ENCODE measurements around the gene CTDSPL. TPM values are rescaled to one million over a fixed set of nuclear protein-coding genes. Genes with fewer than 3 reads are reported as not detected.

CTDSPL gene
- total RNA-seq, 3 donors from 2014 or later (not counting 1 experiment from before 2014, with no cell fraction given) = 0.50 to 3.4 (median 1.8) TPM

DNA sequence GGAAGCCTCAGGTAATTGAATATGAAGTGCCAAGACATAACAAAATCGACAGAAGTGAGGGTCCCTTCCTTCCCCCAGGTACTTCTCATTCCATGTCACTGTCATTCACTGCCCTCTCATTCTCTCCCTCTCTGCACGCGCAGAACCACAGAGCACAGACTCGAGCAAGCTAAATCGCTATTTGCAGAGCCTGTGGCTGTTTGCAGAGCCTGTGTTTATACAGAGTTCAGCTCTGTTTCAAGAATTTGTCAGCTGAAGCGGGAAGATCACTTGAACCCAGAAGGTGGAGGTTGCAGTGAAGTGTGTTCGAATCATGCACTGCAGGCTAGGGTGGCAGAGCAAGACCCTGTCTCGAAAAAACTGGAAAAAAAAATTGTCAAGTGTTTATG lies 131.4 kb downstream of the CTDSPL start:
- Histone ChIP-seq H3K4me3 (ENCODE audit: low read length) (no peak overlapping the region), H3K9me3 (ENCODE audit: control insufficient read depth, insufficient read depth, low read length) (no peaks in the 10 kb centered on the region), H3K4me1 (ENCODE audit: control insufficient read depth, insufficient read depth, low read length) (peaks cover 31% of the 10 kb centered on the region), H3K27ac (ENCODE audit: low read length) (no peak overlapping the region), H3K36me3 (ENCODE audit: control insufficient read depth, insufficient read depth, low read length) (no peaks in the 10 kb centered on the region), H3K27me3 (ENCODE audit: control insufficient read depth, insufficient read depth, low read length) (no peaks in the 10 kb centered on the region)
- Mint-ChIP-seq H3K27ac (peak overlapping the region; percentile 82 to 96), H3K9me3 (no peaks in the 10 kb centered on the region), H3K27me3 (ENCODE audit: low read depth in 2 of 2) (no peaks in the 10 kb centered on the region), H3K4me1 (peaks cover 39 to 44% of the 10 kb centered on the region in 2 donors), H3K36me3 (no peaks in the 10 kb centered on the region), H3K4me3 (peak overlapping the region; percentile 91)
- DNase-seq = no peak
- TF ChIP-seq, protein P1, sequence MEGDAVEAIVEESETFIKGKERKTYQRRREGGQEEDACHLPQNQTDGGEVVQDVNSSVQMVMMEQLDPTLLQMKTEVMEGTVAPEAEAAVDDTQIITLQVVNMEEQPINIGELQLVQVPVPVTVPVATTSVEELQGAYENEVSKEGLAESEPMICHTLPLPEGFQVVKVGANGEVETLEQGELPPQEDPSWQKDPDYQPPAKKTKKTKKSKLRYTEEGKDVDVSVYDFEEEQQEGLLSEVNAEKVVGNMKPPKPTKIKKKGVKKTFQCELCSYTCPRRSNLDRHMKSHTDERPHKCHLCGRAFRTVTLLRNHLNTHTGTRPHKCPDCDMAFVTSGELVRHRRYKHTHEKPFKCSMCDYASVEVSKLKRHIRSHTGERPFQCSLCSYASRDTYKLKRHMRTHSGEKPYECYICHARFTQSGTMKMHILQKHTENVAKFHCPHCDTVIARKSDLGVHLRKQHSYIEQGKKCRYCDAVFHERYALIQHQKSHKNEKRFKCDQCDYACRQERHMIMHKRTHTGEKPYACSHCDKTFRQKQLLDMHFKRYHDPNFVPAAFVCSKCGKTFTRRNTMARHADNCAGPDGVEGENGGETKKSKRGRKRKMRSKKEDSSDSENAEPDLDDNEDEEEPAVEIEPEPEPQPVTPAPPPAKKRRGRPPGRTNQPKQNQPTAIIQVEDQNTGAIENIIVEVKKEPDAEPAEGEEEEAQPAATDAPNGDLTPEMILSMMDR (IDR thresholded peaks at IDR 0.05) = no peak
- intact Hi-C loops (cut with micrococcal nuclease) = no loop called here
- no peak for ATAC-seq
- 95% methylated on average over 8 of the region's 8 CpGs for WGBS (ENCODE audit: insufficient coverage)

DNA sequence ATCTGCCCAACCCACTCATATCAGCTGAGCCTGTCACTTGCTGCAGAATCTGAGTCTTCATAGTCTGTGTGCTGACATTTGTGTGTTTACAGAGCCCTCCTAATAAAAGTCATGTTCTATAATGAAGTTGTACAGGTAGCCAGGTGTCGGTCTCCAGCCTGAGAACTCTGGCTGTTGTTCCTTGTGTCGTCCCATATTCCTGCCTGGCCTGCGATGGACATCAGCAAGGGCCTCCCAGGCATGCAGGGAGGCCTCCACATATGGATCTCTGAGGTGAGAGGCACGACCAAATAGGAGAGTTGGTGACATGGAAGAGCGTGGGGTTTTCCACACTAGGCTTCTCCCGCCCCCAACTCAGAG lies 131.8 kb downstream of the CTDSPL start:
- intact Hi-C loops (cut with micrococcal nuclease) = no loop called here
- Mint-ChIP-seq H3K27me3 (ENCODE audit: low read depth in 2 of 2) (no peaks in the 10 kb centered on the region), H3K4me3 (peak overlapping the region; percentile 91), H3K36me3 (no peaks in the 10 kb centered on the region), H3K4me1 (peaks cover 43 to 48% of the 10 kb centered on the region in 2 donors), H3K27ac (peak overlapping the region; percentile 82 to 96), H3K9me3 (no peaks in the 10 kb centered on the region)
- DNase-seq (no peak), ATAC-seq (no peak)
- 90% methylated on average over 3 of the region's 6 CpGs for WGBS (ENCODE audit: insufficient coverage)
- TF ChIP-seq, protein P1 (IDR thresholded peaks at IDR 0.05) = no peak
- no peaks in the 10 kb centered on the region for H3K27me3 ChIP-seq (ENCODE audit: control insufficient read depth, insufficient read depth, low read length)
- H3K36me3 ChIP-seq (ENCODE audit: control insufficient read depth, insufficient read depth, low read length) = no peaks in the 10 kb centered on the region
- peaks cover 35% of the 10 kb centered on the region for H3K4me1 ChIP-seq (ENCODE audit: control insufficient read depth, insufficient read depth, low read length)
- H3K9me3 ChIP-seq (ENCODE audit: control insufficient read depth, insufficient read depth, low read length) = no peaks in the 10 kb centered on the region
- H3K27ac ChIP-seq (ENCODE audit: low read length) = peak overlapping the region; percentile 64
- H3K4me3 ChIP-seq (ENCODE audit: low read length) = peak overlapping the region; percentile 59

DNA sequence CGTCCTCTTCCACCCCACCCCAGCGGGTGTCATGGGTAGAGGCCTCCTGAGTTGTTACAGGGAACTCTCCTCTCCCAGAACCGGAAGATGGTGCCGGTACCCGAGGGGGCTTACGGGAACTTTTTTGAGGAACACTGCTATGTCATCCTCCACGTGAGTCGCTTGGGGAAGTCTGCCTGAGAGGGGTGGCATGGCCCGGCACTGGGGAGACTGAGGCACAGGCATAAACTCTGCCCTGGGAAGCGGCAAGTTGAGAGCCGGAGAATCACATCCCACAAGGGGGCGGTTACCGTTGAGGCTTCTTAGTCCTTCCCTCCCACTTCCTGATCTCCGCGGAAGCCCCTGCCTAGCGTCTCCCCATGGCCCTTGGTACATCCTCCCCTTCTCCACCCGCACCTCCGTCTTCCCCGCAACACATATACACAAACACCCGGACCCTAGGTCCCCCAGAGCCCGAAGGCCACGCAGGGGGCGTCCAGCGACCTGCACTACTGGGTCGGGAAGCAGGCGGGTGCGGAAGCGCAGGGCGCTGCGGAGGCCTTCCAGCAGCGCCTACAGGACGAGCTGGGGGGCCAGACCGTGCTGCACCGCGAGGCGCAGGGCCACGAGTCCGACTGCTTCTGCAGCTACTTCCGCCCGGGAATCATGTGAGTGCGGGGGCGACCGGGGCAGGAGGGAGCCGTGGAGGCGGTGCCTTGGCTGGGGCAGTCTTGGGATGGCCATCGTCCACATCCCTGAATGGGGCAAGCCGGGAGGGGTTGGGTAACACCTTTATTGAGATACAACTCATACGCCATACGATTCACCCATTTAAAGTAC lies 132.3 kb downstream of the CTDSPL start:
- H3K27me3 Mint-ChIP-seq (ENCODE audit: low read depth in 2 of 2) = no peaks in the 10 kb centered on the region
- no peaks in the 10 kb centered on the region for H3K36me3 ChIP-seq (ENCODE audit: control insufficient read depth, insufficient read depth, low read length)
- peak overlapping the region; percentile 82 to 96 for H3K27ac Mint-ChIP-seq
- ATAC-seq (peak; percentile 48 to 61 (median 49)), DNase-seq (peak; percentile 53 to 76)
- H3K36me3 Mint-ChIP-seq = no peaks in the 10 kb centered on the region
- H3K9me3 Mint-ChIP-seq = no peaks in the 10 kb centered on the region
- peaks cover 39% of the 10 kb centered on the region for H3K4me1 ChIP-seq (ENCODE audit: control insufficient read depth, insufficient read depth, low read length)
- H3K4me1 Mint-ChIP-seq = peaks cover 46 to 54% of the 10 kb centered on the region in 2 donors
- intact Hi-C loops (cut with micrococcal nuclease) = no loop called here
- peak overlapping the region; percentile 91 for H3K4me3 Mint-ChIP-seq
- 1% methylated on average over 49 of the region's 49 CpGs for WGBS (ENCODE audit: insufficient coverage)
- TF ChIP-seq, protein P1 (IDR thresholded peaks at IDR 0.05) = no peak
- peak overlapping the region; percentile 59 for H3K4me3 ChIP-seq (ENCODE audit: low read length)
- H3K27me3 ChIP-seq (ENCODE audit: control insufficient read depth, insufficient read depth, low read length) = no peaks in the 10 kb centered on the region
- H3K9me3 ChIP-seq (ENCODE audit: control insufficient read depth, insufficient read depth, low read length) = no peaks in the 10 kb centered on the region
- peak overlapping the region; percentile 64 for H3K27ac ChIP-seq (ENCODE audit: low read length)
